HG02623 (cell line): Measurements from ENCODE around the gene HINFP.
"Not testable (repeated sequence)": the region's sequence is repeated elsewhere in the genome, so short reads cannot be mapped to it uniquely, and the experiment has no call there.

Experiments used
- ATAC-seq: cut with Tn5 transposase; IDR thresholded peaks from one replicate; pipeline ENCODE4 v1.9.1; 2021; ENCODE audit warnings: moderate library complexity; ENCODE audit not compliant: unreplicated experiment

The HINFP gene

DNA sequence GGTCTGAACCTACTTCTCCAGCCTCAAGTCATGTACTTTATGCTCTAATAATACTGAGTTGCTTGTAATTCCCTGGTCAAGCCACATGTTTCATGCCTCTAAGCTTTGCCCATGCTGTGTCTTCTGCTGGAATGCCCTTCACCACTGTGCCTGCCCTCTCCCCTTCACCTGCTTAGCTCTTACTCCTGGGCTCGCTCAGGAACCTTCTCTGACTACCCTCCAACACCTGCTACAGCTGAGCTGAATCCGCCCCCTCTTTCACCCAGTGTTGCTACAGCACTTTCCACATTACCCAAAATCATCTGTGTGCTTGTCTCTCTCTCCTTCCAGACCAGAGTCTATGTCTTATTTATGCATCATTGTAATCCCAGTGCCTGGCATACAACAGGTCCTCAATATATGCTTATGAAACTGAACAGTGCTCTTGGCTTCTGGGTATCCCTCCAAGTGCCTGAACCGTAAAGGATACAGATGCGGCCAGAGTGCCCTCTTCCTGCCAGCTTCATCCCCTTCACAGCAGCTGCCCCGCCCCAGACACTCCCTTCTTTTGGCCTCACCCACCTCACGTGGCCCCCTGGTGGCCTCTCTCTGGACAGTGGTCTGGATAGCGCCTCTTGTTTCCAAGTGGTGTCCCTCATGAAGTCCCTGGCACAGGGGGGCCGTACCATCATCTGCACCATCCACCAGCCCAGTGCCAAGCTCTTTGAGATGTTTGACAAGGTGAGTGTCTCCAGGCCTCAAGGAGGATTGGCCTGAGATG lies 34.5 kb downstream of the HINFP start:
- ATAC-seq, result no peak

DNA sequence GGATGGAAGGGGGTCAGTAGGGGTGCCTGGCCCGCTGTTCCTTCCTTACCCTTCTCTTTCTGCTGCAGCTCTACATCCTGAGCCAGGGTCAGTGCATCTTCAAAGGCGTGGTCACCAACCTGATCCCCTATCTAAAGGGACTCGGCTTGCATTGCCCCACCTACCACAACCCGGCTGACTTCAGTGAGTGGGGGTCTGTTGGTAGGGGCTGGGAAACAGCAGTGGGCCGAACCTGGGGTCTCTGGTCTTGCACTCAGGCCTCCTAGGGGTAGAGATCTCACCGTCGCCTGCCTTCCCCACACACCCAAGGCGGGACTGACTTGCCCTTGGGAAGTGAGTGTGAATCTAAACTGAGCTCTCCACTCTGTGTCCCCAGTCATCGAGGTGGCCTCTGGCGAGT lies 35.1 kb downstream of the HINFP start:
- no peak for ATAC-seq

DNA sequence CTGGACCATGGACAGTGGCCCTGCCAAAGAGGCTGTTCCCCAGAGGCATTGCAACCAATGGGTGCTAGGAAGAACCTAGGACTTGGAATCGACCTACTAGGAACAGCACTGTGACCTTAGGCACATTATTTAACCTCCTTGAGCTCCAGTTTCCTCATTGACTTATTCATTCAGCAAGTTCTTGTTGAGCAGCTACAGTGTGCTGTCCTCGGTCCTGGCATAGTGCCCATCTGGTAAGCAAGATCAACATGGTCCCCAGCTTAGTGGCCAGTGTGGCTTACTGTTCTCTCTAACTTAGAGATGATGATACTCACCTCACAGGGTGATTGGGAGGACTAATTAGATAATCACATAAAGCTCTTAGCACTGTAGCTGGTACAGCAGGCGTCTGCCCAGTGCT lies 35.7 kb downstream of the HINFP start:
- no peak for ATAC-seq

DNA sequence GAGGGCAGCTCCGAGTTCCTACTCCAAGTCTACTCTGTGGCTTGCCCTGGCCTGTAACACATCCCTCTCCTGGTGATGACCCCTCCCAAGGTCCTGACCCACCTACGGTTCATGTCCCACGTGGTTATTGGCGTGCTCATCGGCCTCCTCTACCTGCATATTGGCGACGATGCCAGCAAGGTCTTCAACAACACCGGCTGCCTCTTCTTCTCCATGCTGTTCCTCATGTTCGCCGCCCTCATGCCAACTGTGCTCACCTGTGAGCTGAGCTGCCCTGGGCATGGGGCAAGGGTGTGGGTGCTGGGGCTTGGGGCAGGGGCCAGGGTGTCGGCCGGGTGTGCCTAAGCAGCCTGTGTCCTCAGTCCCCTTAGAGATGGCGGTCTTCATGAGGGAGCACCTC lies 37.1 kb downstream of the HINFP start:
- no peak for ATAC-seq

DNA sequence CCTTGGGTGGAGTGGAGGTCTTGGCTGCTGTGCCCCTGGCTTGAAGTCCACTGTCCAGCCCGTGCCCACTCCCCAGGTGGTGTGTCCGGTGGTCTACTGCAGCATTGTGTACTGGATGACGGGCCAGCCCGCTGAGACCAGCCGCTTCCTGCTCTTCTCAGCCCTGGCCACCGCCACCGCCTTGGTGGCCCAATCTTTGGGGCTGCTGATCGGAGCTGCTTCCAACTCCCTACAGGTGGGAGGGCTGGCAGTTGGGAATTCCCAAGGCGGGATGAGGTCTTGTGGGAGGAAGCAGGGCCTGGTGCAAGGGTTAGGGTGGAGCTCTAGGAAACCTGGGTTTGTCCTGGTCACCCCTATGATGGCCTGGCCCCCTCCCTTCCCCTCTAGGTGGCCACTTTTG lies 38.8 kb downstream of the HINFP start:
- no peak for ATAC-seq

DNA sequence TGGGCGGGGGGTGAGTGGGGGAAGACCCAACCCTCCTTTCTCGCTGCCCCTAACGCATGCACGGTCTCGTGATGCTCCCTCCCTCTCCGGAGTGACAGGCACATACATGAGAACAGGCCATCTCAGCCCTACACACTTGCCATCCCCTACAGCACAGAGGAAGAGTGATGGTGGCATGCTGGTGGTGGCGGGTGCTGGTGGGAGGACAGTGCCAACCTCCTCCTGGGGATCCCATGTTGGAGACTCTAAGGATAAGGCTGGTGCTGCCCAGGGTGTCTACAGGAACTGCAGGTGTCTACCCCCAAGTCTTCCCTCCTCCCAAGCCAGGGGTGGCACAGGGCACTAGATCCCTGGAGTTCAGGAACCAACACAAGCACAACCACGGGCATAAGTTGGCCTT lies 40.5 kb downstream of the HINFP start:
- no peak for ATAC-seq

DNA sequence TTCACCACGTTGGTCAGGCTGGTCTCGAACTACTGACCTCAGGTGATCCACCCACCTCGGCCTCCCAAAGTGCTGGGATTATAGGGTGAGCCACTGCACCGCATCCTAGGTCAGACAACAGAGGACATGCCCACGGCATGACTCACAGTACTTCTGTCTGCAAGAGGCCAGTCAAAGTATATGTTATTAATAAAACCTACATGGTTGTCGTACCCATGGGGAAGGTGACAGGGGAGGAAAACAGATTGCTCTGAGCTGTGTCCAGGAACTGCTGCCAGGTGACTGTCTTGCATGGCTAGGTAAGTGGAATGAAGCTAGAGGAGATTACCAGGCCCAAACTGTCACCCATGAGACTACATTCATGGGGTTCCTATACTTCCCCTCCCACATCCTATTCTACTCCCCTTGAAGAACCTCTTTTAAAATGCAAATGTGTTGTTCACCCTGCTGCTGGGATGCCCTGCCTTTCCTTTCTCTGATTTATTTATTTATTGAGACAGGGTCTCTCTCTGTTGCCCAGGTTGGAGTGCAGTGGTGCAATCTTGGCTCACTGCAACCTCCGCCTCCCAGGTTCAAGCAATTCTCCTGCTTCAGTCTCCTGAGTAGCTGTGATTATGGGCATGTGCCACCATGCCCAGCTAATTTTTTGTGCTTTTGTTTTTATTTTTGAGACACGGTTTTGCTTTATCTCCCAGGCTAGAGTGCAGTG lies 45.1 kb downstream of the HINFP start:
- no peak for ATAC-seq

DNA sequence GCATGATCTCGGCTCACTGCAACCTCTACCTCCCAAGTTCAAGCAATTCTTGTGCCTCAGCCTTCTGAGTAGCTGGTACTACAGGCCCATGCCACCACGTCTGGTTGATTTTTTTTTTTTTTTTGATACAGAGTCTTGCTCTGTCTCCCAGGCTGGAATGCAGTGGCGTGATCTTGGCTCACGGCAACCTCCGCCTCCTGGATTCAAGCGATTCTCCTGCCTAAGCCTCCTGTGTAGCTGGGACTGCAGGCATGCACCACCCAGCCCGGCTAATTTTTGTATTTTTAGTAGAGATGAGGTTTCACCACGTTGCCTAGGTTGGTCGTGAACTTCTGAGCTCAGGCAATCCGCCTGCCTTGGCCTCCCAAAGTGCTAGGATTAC lies 45.7 kb downstream of the HINFP start:
- ATAC-seq, result not testable (repeated sequence)

DNA sequence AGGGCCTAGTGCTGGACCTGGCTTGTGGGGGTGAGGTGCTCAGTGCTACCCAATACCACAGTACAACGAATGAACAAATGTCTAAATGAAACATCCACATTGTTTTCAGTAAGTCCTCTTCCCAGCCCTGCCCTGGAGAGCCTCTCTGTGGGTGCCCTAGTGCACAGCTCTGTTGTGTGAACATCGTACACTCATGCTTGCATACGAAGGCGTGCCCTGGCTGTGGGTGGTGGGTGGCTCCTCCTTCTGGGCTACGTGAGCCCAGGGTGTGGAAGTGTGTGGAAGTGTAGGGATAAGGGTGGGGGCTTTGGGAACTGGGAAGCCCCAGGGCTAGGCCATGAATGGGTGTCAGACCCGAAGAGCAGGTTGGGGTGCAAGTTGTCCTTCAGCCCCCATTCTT lies 46.6 kb downstream of the HINFP start:
- no peak for ATAC-seq

DNA sequence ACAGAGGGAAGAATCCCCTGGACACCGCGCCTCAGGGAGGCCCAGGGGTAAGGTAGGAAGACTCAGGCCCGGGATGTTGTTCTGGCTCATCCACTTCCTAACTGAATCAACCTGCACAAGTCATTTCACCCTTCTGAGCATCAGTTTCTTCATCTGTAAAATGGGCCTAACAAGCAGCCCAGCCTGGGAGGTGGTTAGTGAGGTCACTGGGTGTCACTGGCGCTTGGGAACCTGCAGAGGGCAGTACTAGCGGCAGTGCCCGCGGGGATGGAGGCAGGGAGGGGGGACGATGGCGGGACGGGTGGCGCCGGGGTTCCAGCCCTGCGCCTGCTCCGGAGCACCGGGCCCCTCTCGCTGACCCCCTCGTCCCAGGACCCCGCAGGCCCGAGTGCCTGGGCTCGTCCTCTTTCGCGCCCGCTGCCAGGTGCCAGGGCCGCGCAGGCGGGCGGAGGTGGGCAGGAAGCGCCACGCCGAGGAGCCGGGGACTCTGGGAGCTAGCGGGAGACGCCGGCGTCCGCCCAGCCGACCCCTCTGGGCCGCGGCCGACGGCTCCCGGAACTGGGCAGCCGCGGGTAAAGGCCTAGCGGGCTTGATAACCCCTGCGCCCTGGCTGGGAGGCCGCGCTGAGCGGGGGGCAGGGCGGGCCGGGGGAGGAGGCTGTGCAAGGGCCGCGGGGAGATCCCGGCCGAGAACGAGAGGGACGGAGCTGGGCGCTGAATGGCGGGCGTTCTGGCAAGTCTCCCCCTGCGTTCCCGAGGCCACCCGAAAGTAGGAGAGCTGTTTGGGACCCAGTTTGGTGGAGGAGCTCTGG lies 47.3 kb downstream of the HINFP start, which contains the start of gene NLRX1:
NLRX1 (plus strand) TSS at position 255 of the 811 bp plus-strand sequence. CDS start 2,679 bp downstream, outside the sequence.
- peak; percentile 83 for ATAC-seq

DNA sequence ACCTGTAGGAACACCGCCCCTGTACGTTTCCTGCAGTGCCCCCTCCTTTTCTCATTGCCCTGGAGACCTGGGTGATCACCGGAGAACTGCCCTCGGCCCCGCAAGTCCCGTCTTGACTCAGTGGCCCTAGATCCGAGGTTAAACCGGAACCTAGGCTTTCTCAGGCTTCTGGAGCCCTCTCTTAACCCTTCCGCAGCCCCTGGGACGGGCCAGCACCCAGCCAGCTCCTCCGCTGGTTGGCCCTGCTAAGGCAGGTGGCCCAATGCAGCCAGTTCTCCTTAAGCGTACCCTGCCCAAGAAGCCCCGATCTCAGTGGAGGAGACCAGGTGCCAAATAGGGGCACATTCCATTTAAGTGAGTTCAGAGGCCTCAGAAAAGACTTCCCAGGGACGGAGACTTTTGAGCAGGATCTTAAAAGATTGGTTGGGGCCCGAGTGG lies 47.9 kb downstream of the HINFP start:
- peak; percentile 10 for ATAC-seq

DNA sequence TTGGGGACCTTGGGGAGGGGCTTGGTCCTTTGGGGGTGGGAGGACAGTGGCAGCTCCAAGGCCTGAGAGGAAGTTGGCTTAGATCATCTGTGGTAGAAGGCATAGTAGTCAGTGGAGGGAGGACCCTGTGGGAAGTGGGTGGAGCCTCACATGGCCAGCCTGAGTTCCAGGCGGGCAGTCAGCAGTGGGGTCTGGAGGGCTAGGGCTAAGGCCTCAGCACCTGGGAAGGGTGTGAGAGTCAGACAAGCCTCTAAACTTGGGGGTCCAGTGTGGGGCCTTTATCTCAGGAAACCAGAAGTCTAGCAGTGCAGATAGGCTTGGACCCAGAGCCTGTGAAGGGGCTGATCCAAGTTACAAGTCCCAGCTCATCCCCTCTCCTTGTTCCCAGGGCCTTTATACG lies 51.1 kb downstream of the HINFP start:
- no peak for ATAC-seq

DNA sequence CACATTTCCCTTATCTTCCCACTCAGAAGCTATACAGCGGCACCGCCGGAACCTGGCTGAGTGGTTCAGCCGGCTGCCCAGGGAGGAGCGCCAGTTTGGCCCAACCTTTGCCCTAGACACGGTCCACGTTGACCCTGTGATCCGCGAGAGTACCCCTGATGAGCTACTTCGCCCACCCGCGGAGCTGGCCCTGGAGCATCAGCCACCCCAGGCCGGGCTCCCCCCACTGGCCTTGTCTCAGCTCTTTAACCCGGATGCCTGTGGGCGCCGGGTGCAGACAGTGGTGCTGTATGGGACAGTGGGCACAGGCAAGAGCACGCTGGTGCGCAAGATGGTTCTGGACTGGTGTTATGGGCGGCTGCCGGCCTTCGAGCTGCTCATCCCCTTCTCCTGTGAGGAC lies 52.1 kb downstream of the HINFP start:
- no peak for ATAC-seq

DNA sequence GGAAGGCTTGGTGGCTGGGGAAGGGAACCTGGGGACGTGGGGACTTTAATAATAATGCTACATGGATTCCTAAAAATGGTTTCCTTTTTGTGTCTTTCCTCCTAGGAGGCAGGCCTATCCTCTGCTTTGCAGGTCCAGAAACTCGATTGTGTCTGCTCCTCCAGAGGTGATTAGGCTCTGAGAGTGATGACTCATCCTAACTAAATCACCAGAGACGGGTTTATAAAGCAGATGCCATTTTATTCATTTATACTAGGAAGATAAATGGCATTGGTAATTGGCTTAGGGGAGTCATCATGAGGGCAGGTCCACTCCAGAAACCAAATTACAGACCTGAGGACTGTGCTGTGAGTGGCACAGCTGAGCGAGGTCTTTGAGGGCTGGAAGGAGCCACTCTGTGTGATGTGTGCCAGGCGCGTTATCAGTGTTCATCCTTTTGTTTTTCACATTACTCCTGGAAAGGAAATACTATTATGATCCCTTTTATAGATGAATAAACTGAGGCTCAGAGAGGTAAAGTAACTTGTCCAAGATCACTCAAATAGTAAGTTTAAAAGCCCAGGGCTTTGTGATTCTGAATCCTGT lies 54.2 kb downstream of the HINFP start:
- ATAC-seq, result no peak

DNA sequence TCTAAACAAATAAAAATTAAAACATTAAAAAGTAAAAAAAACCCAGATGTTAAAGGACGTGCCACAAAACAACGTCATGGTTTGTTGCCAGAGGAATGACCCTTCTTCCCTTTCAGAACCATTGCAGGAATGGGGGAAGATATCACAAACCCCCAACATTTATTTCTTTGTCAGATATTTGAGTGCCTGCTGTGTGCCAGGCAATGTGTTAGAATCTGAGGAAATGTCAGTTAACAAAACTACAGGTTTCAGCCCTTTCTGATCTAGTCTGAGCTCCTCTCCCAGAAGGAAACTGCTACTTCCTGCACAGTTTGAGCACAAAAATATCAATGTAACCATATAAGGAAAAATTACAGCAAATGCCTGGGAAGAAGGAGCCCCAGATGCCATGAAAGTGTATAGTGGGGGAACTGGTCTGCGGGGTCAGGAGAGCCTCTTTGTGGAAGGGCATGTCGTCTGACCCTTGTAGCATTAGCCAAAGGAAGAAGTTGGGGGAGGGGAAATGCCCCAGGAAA lies 56.8 kb downstream of the HINFP start:
- no peak for ATAC-seq

DNA sequence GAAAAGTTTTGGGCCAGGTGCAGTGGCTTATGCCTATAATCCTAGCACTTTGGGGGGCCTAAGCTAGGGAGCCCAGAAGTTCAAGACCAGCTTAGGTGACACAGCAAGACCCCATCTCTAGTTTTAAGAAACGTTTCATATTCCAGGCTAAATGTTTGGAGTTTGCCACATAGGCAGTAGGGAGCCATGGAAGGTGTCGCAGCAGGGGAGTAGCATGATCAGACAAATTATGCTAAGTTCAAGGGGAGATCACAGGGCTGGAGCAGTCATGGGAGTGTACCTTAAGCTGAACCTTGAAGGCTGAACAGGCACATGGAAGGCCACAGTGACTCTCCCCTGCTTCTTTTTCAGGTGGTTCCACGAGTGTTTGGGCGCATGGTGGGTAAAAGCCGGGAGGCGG lies 58.0 kb downstream of the HINFP start:
- ATAC-seq, result no peak

DNA sequence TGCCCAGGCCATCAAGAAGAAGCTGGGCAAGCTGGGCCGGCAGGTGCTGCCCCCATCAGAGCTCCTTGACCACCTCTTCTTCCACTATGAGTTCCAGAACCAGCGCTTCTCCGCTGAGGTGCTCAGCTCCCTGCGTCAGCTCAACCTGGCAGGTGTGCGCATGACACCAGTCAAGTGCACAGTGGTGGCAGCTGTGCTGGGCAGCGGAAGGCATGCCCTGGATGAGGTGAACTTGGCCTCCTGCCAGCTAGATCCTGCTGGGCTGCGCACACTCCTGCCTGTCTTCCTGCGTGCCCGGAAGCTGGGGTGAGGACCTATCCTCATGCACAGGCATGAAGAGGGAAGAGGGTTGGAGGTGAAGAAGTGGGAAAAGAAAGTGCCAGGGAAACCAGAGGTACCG lies 58.6 kb downstream of the HINFP start:
- ATAC-seq, result no peak

DNA sequence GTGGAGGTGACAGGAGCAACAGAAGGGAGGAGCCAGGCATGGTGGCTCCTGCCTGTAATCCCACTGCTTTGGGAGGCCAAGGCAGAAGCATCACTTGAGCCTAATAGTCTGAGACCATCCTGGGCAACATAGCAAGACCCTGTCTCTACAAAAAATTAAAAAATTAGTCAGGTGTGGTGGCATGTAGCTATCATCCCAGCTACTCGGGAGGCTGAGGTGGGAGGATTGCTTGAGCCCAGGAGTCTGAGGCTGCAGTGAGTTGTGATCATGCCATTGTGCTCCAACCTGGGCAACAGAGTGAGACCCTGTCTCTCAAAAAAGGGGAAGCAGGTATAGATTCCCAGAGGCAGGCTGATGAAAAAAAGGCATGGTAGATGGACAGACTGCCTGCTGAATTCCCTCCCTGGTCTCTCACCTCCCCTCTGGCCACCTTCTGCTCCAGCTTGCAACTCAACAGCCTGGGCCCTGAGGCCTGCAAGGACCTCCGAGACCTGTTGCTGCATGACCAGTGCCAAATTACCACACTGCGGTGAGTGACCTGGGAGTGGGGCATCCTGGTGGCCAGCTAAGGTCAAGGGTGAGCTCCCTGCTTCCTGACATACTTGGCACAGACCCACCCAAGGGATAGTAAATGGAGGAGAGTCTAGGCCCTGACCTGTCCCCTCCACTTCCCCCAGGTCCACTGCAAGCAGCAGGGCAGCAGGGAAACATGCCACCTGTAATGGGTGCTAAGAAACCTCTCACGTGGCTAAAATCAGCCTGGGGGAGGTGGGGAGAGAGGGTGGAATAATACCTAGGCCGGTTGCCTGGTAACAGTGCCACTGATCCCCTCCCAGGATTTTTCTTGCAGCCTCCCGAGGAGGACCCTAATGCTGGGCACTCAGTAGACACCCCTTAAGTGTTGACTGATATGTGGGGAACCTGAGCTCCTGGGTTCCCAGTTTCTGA lies 59.6 kb downstream of the HINFP start:
- no peak for ATAC-seq

DNA sequence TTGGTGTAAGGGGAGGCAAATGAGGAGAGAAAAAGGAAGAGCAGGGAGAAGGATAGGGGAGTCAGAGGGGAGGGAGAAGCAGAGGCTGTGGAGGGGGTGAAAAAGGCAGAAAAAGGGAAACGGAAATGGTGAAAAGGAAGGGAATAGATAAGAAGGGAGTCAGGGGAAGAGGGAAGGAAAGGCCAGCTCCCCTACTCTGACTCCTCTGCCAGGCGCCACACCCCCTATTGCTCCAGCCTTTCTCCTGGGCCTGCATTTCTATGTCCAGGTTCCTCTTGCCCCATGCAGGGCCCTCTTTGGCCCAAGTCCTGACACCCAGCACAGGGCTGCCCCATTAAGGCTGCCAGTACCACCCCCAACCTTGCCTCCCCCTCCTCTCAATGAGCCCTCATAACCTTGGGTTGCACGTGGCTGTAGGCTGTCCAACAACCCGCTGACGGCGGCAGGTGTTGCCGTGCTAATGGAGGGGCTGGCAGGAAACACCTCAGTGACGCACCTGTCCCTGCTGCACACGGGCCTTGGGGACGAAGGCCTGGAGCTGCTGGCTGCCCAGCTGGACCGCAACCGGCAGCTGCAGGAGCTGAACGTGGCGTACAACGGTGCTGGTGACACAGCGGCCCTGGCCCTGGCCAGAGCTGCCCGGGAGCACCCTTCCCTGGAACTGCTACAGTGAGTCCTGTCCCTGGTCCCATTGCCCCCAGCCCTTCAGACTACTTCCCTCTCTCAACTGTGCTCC lies 60.5 kb downstream of the HINFP start:
- ATAC-seq, result no peak
